ENCODE measurements around the gene LCN10. TPM values are rescaled to one million over a fixed set of nuclear protein-coding genes. Genes with fewer than 3 reads are reported as not detected.
A peak's percentile ranks its signal among the peaks of the same experiment; 100 is the strongest.

Gene LCN10
- total RNA-seq, 1 experiment from 2014 or later: not detected

DNA sequence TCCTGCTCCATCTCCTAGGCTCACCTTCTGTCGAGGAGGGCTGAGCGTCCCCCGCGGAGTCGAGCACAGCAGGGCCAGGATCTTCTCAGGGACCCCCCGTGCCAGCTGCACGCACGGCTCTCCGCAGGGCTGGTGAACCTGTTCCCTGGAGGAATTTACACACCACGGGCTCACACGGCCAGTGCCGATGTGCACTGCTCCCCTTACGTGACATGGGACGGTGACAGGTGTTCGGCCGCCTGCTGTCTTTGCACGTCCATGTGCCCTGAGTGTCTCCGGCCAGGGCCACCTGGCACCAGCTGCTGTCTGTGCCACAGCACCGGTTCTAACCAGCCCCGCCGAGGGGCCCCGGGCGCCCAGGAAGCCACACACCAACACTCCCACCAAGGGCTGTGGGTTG, 46.8 kb downstream of the LCN10 start:
- no peaks in the 10 kb centered on the region for H3K36me3 ChIP-seq
- peaks cover 31% of the 10 kb centered on the region for H3K27me3 ChIP-seq (replicated peaks)
- no peak overlapping the region for H3K27ac ChIP-seq
- no peak overlapping the region for H3K4me3 ChIP-seq
- DNase-seq (ENCODE audit: low read depth in 1 of 2, low spot score in 2 of 2): no peak
- H3K9me3 ChIP-seq (replicated peaks): no peaks in the 10 kb centered on the region
- peaks cover 6% of the 10 kb centered on the region for H3K4me1 ChIP-seq (replicated peaks)

DNA sequence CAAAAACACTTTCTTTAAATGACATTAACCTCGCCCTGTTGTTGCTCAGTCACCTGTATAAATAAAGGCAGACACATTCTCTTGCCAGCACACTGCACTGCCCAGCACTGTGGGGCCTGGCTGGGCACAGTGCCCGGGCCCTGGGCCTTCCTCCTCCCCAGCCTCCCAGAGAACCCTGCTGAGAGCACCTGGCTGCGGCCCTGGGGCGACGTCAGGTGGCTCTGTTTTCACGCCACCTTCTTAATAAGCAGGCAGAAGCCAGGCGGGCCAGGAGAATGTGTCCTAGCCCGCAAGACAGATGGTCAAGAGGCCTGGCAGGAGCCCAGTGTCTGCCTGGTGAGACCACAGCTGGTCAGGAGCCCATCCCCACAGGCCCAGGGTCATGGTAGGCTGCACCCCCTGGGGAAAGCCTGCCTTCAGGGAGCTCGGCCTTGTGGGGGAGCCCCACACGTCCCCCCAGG, 47.3 kb downstream of the LCN10 start:
- H3K27ac ChIP-seq: no peak overlapping the region
- no peaks in the 10 kb centered on the region for H3K36me3 ChIP-seq
- no peaks in the 10 kb centered on the region for H3K9me3 ChIP-seq (replicated peaks)
- peaks cover 6% of the 10 kb centered on the region for H3K4me1 ChIP-seq (replicated peaks)
- H3K4me3 ChIP-seq: no peak overlapping the region
- no peak for DNase-seq (ENCODE audit: low read depth in 1 of 2, low spot score in 2 of 2)
- peaks cover 29% of the 10 kb centered on the region for H3K27me3 ChIP-seq (replicated peaks)

DNA sequence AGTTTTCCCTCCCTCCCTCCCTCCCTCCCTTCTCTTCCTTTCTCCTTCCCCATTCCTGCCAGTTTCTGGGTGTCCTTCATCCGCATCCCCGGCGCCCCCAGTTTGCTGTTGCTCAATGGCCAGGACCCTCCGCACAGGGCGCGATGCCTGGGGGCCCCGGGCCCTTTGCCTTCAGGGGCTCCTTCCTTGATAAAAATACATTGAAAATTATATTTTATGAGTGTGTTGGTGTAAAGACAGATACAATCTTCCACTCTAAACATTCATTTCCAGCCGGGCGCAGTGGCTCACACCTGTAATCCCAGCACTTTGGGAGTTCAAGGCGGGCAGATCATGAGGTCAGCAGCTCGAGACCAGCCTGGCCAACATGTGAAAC, 47.9 kb downstream of the LCN10 start:
- no peaks in the 10 kb centered on the region for H3K36me3 ChIP-seq
- no peak for DNase-seq (ENCODE audit: low read depth in 1 of 2, low spot score in 2 of 2)
- H3K4me3 ChIP-seq: no peak overlapping the region
- H3K27ac ChIP-seq: no peak overlapping the region
- H3K9me3 ChIP-seq (replicated peaks): no peaks in the 10 kb centered on the region
- H3K4me1 ChIP-seq (replicated peaks): peaks cover 6% of the 10 kb centered on the region
- H3K27me3 ChIP-seq (replicated peaks): peaks cover 23% of the 10 kb centered on the region; the same call in 1 of the 2 replicates

DNA sequence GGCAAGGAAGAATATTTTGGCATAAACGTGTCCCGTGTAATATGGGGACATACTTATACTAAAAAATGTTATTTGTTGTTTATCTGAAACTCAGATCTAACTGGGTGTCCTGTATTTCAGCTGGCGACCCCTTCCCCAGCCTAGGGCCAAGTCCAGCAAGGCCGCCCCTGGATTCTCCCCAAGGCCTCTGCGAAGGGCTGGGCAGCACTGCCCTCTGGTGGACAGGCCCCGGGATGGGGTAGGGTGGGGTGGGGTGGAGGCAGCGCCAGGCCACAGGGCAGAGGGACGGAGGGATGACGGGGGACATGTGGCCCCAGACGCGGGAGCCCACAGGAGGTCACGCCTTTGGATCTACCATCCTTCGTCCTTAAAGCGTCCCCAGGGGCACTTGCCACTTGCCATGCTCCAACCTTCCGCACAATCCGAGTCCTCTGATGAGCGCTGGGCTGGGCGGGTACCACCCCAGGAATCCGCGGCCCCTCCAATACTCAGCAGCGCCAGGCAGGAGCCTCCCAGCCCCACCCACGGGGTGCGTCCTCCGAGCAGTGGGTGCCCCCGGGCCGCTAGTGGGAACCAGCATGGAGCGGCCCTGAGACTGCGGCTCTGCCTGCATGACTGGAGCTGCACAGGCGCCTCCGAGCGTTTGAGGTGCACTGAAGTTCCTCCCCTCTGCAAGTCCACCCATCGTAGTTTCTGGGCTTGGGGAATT, 48.4 kb downstream of the LCN10 start:
- Histone ChIP-seq H3K4me1 (replicated peaks) (peaks cover 6% of the 10 kb centered on the region), H3K9me3 (replicated peaks) (no peaks in the 10 kb centered on the region), H3K27me3 (replicated peaks) (peaks cover 19% of the 10 kb centered on the region; the same call in 1 of the 2 replicates), H3K36me3 (no peaks in the 10 kb centered on the region), H3K4me3 (no peak overlapping the region), H3K27ac (no peak overlapping the region)
- DNase-seq (ENCODE audit: low read depth in 1 of 2, low spot score in 2 of 2): peak in 1 of 2 experiments; percentile 61

DNA sequence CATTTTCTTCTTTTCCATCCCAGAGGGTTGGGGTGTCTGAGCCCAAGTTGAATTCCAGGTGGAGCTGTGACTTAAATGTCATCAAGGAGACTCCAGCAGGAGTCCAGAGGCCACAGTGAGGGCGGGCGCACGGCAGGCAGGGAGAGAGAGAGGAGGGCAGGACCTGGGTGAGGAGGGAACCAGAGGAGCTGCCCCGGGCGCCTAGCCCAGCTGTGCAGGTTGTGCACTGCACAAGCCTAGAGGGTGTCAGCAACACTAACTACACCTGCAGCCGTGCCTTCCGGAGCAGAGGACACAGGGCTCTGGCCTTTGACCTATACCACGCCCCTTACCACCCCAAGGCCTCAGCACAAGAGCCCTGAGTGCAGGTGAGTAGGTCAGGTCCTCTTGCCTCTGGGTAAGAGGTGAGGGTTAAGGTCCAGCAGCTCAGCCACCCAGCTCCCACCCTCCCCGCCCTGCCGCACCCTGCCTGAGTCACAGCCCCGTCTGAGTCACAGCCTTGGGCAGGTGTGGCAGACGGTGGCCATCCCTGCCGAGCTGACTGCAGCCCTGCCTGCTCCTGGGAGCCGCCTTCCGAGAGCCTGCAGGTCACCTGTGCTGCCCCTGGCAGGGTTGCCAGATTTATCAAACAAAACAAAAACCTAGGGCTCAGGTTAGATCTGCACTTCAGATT, 49.1 kb downstream of the LCN10 start:
- H3K27ac ChIP-seq: no peak overlapping the region
- no peaks in the 10 kb centered on the region for H3K9me3 ChIP-seq (replicated peaks)
- H3K27me3 ChIP-seq (replicated peaks): peaks cover 16% of the 10 kb centered on the region; the same call in 1 of the 2 replicates
- no peak for DNase-seq (ENCODE audit: low read depth in 1 of 2, low spot score in 2 of 2)
- no peaks in the 10 kb centered on the region for H3K36me3 ChIP-seq
- H3K4me1 ChIP-seq (replicated peaks): peaks cover 6% of the 10 kb centered on the region
- H3K4me3 ChIP-seq: no peak overlapping the region

DNA sequence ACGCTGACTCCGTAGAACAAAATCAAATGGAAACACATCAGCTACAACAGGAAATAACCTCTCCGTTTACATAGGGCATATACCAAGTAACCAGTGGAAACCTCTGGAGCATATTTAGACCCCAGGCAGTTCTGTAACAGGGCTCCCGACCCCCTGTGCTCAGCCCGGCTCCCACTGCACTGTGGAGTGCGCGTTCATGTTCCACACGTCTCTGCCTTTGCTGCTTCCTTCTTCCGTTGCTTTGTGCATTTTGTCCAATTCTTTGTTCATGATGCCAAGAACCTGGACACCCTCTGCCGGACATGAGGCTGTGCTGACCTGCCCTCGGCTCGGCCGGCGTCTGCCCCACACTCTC, 49.6 kb downstream of the LCN10 start:
- Histone ChIP-seq H3K27ac (no peak overlapping the region), H3K27me3 (replicated peaks) (peaks cover 16% of the 10 kb centered on the region; the same call in 1 of the 2 replicates), H3K4me3 (no peak overlapping the region), H3K4me1 (replicated peaks) (peaks cover 6% of the 10 kb centered on the region), H3K36me3 (no peaks in the 10 kb centered on the region), H3K9me3 (replicated peaks) (no peaks in the 10 kb centered on the region)
- DNase-seq (ENCODE audit: low read depth in 1 of 2, low spot score in 2 of 2): no peak

DNA sequence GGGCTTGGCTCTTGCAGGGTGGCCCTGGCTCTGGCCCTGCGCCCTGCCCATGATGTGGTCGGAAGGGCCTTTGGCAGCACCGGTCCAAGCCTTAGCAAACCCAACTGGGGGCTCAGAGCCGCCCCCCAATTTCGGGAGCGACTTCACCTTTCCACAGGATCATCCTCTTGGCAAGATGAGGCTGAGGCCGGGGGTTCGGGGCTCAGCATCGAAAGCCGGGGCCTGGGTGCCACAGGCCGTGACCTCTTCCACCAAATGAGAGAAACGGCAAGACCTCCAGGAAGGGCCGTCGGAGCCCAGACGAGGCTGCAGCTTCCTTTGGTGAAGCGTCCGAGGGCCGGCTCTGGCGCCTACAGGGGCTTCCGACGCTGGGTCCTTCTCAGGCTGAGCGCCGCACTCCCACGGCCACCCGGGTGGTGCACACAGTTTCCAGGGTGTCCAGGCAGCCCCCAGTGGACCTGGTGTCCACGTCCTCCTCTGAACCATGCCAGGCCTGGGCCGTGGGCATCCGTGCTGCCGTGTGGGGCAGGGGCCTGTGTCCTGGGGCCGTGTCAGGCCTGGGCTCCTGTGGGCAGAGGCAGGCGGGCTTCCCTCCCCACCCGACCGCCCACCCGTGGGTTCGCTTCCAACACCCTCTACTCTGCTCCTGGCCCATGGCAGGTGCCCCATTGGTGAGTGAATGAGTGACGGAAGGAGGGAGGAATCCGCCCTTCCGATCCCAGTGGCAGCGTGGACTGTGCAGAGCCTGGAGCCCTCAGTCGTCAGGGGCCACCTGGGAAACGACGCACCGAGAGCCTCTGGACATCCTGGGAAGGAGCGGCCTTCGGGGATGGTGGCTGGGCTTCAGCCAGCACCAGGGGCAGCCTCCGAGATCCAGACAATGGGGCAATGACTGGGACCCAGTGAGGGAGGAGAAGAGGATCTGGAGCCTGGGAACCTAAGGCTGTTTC, 50.3 kb downstream of the LCN10 start:
- Histone ChIP-seq H3K27ac (no peak overlapping the region), H3K4me3 (no peak overlapping the region), H3K9me3 (replicated peaks) (no peaks in the 10 kb centered on the region), H3K4me1 (replicated peaks) (peaks cover 6% of the 10 kb centered on the region), H3K36me3 (no peaks in the 10 kb centered on the region), H3K27me3 (replicated peaks) (peaks cover 11% of the 10 kb centered on the region; the same call in 1 of the 2 replicates)
- DNase-seq (ENCODE audit: low read depth in 1 of 2, low spot score in 2 of 2): no peak

DNA sequence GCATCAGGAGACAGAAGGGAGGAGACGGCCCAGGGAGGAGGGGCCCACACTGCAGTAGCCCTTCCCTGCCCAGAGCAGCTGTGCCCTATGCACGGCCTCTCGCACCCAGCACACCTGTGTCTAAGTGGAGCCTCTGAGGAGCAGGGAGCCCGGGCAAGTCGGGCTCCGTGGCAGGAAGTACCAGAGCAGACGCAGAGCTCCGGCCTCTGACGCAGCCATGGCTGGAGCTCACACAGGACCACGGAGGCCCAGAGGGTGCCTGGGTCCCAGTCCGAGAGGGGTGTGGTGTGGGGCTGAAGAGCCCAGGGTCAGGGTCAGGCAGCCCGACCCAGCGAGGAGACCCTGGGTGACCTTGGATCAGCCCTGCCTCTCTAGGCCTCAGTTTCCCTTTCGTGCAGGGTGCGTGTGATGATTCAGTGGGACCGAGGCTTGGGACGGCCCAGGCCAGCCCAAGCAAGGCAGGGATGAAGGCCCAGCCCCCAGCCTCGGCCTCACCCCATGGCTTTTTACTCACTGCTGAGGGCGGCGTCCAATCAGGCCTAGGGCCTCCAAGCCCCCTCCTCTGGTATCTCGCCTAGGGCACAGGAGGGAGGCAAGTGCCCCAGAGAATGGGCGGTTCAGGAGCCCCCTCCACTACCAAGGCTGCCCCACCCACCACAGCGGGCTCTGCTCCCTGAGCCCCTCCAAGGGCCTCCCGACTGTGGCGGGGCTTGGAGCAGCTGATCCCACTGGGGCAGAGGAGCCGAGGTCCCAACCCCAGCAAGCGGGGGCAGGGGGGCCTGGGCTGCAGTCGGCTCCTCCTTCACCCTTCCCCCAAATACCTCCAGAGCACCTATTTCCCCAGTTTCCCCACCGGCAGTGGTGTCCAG, 51.2 kb downstream of the LCN10 start:
- peaks cover 7% of the 10 kb centered on the region for H3K4me1 ChIP-seq (replicated peaks)
- peaks cover 11% of the 10 kb centered on the region; the same call in 1 of the 2 replicates for H3K27me3 ChIP-seq (replicated peaks)
- H3K36me3 ChIP-seq: 0 out of 2 replicates have a peak, but pooled peaks cover 2% of the 10 kb centered on the region
- no peak for DNase-seq (ENCODE audit: low read depth in 1 of 2, low spot score in 2 of 2)
- no peak overlapping the region for H3K4me3 ChIP-seq
- H3K9me3 ChIP-seq (replicated peaks): 0 out of 2 replicates have a peak, but pooled peaks cover under 1% of the 10 kb centered on the region
- H3K27ac ChIP-seq: no peak overlapping the region

DNA sequence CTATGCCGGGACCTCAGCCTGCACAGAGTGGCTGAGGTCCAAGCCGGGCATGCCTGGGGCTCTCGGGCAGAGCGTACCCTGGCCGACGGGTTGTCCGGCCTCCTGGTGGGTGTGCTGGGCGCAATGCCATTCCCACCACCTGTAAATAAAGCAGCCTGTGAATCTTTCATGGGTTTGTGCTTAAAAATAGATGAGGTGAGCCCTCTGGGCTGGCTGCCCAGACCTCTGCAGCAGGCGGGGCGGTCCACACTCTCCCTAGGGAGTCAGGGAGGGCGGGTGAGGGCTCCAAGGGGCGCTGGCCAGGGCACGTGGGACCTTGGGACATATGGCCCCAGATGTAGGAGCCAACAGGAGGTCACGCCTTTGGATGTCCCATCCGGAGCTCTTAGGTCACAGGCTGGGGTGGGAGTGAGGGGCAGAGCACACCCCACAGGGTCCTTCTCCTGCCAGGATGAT, 51.9 kb downstream of the LCN10 start:
- Histone ChIP-seq H3K4me1 (replicated peaks) (peaks cover 14% of the 10 kb centered on the region), H3K9me3 (replicated peaks) (0 out of 2 replicates have a peak, but pooled peaks cover 3% of the 10 kb centered on the region), H3K27ac (no peak overlapping the region), H3K27me3 (replicated peaks) (peaks cover 11% of the 10 kb centered on the region; the same call in 1 of the 2 replicates), H3K4me3 (no peak overlapping the region), H3K36me3 (0 out of 2 replicates have a peak, but pooled peaks cover 2% of the 10 kb centered on the region)
- DNase-seq (ENCODE audit: low read depth in 1 of 2, low spot score in 2 of 2): no peak

DNA sequence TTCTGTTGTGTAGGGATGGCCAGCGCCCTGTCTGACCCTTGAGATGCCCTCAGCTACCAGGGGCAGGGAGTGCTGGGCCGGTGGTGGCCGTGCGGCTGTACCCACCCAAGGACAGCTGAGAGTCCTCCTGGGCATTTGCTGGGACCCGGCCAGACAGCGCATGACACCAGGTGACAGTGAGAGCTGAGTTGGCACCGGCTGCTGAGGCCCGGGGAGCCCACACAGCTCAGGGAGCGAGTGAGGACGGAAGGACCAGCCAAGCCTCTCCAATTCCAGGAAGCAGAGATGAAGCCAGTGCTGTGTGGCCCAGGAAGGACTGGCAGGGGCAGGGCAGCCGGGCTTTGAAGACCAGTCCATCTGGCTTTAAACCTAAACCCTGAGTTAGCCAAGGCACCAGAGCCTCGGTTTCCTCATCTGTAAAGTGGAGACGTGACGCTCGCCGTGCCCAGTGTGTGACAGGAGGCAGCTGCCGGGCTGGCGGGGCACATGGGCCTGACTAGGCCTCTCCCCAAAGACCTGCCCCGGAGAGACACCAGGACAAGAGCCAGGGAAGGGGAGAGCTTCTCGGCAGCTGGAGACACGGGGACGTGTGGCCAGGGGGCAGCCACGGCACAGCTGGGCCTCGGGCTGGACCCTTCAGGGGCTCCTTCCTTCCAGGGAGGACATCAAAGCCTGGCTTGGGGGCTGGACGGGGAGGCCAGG, 52.5 kb downstream of the LCN10 start:
- Histone ChIP-seq H3K4me1 (replicated peaks) (peaks cover 15% of the 10 kb centered on the region), H3K27ac (no peak overlapping the region), H3K4me3 (no peak overlapping the region), H3K27me3 (replicated peaks) (peaks cover 8% of the 10 kb centered on the region; the same call in 1 of the 2 replicates), H3K36me3 (0 out of 2 replicates have a peak, but pooled peaks cover 2% of the 10 kb centered on the region), H3K9me3 (replicated peaks) (0 out of 2 replicates have a peak, but pooled peaks cover 3% of the 10 kb centered on the region)
- DNase-seq (ENCODE audit: low read depth in 1 of 2, low spot score in 2 of 2): no peak

DNA sequence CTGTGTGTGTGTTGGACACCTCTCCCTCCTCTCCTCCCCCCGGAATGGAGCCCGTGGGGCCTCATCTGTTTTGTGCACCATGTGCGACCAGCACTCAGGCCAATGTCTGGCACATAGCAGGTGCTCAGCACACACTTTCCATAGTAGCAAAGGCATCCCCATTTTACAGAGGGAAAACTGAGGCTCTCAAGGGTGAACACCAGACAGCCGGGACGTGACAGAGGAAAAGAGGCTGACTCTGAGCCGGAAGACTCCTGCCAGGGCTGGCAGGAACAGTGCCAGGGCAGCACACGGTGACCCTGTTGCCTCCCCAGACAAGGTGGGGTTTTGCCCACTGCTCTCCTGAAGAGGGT, 53.7 kb downstream of the LCN10 start:
- Histone ChIP-seq H3K4me3 (no peak overlapping the region), H3K4me1 (replicated peaks) (peaks cover 14% of the 10 kb centered on the region), H3K36me3 (0 out of 2 replicates have a peak, but pooled peaks cover 2% of the 10 kb centered on the region), H3K27me3 (replicated peaks) (peaks cover 3% of the 10 kb centered on the region; the same call in 1 of the 2 replicates), H3K9me3 (replicated peaks) (0 out of 2 replicates have a peak, but pooled peaks cover 3% of the 10 kb centered on the region), H3K27ac (no peak overlapping the region)
- no peak for DNase-seq (ENCODE audit: low read depth in 1 of 2, low spot score in 2 of 2)

Data from SJSA1 (cell line).